Measurements from ENCODE around the gene CCDC85A.

Gene CCDC85A

GRCh38 chr2:56232912-56233311 lies 49.1 kb downstream of the CCDC85A start:
- no peaks in the 10 kb centered on the region for H3K27me3 Mint-ChIP-seq
- no peak overlapping the region for H3K4me3 Mint-ChIP-seq
- no peaks in the 10 kb centered on the region for H3K36me3 Mint-ChIP-seq (ENCODE audit: insufficient read depth)
- no peaks in the 10 kb centered on the region for H3K4me1 Mint-ChIP-seq (ENCODE audit: low read depth in 2 of 2)
- no peak overlapping the region for H3K27ac Mint-ChIP-seq
- ATAC-seq (replicated peaks) (no peak), DNase-seq (no peak)
- peaks cover 10 to 27% of the 10 kb centered on the region in 2 donors for H3K9me3 Mint-ChIP-seq

- H3K4me1 Mint-ChIP-seq (ENCODE audit: low read depth in 2 of 2) = no peaks in the 10 kb centered on the region
- ATAC-seq (replicated peaks) = no peak
- H3K27ac Mint-ChIP-seq = no peak overlapping the region
- peaks cover 6 to 27% of the 10 kb centered on the region in 2 donors for H3K9me3 Mint-ChIP-seq
- no peak overlapping the region for H3K4me3 Mint-ChIP-seq
- no peak for DNase-seq
- H3K36me3 Mint-ChIP-seq (ENCODE audit: insufficient read depth) = no peaks in the 10 kb centered on the region
- H3K27me3 Mint-ChIP-seq = no peaks in the 10 kb centered on the region
These were observed 50.5 kb downstream of the CCDC85A start for GRCh38 chr2:56234241-56234640.

- no peak overlapping the region for H3K4me3 Mint-ChIP-seq
These were observed 55.2 kb downstream of the CCDC85A start for GRCh38 chr2:56239030-56239429.

GRCh38 chr2:56239437-56239836 lies 55.6 kb downstream of the CCDC85A start:
- Mint-ChIP-seq H3K4me3 (no peak overlapping the region), H3K27ac (no peak overlapping the region), H3K4me1 (ENCODE audit: low read depth in 2 of 2) (no peaks in the 10 kb centered on the region), H3K27me3 (no peaks in the 10 kb centered on the region), H3K36me3 (ENCODE audit: insufficient read depth) (no peaks in the 10 kb centered on the region), H3K9me3 (peaks cover 4 to 22% of the 10 kb centered on the region in 2 donors)
- ATAC-seq (replicated peaks) = no peak
- DNase-seq = no peak

More at GRCh38 chr2:56239030-56239429, 55.2 kb downstream of the CCDC85A start:
- DNase-seq = no peak
- H3K27ac Mint-ChIP-seq = no peak overlapping the region
- H3K4me1 Mint-ChIP-seq (ENCODE audit: low read depth in 2 of 2) = no peaks in the 10 kb centered on the region
- ATAC-seq (replicated peaks) = no peak
- H3K9me3 Mint-ChIP-seq = peaks cover 4 to 22% of the 10 kb centered on the region in 2 donors
- no peaks in the 10 kb centered on the region for H3K27me3 Mint-ChIP-seq
- no peaks in the 10 kb centered on the region for H3K36me3 Mint-ChIP-seq (ENCODE audit: insufficient read depth)

- ATAC-seq (replicated peaks) (no peak), DNase-seq (no peak)
- Mint-ChIP-seq H3K4me1 (ENCODE audit: low read depth in 2 of 2) (no peaks in the 10 kb centered on the region), H3K9me3 (peaks cover 5 to 27% of the 10 kb centered on the region in 2 donors), H3K4me3 (no peak overlapping the region), H3K27ac (no peak overlapping the region), H3K27me3 (no peaks in the 10 kb centered on the region), H3K36me3 (ENCODE audit: insufficient read depth) (no peaks in the 10 kb centered on the region)
These were observed 56.4 kb downstream of the CCDC85A start for GRCh38 chr2:56240210-56240609.

GRCh38 chr2:56244506-56244905 lies 60.7 kb downstream of the CCDC85A start:
- H3K36me3 Mint-ChIP-seq (ENCODE audit: insufficient read depth) = no peaks in the 10 kb centered on the region
- H3K4me3 Mint-ChIP-seq = no peak overlapping the region
- ATAC-seq (replicated peaks) (no peak), DNase-seq (no peak)
- peaks cover 6 to 29% of the 10 kb centered on the region in 2 donors for H3K9me3 Mint-ChIP-seq
- H3K4me1 Mint-ChIP-seq (ENCODE audit: low read depth in 2 of 2) = no peaks in the 10 kb centered on the region
- no peak overlapping the region for H3K27ac Mint-ChIP-seq
- H3K27me3 Mint-ChIP-seq = no peaks in the 10 kb centered on the region

- no peaks in the 10 kb centered on the region for H3K4me1 Mint-ChIP-seq (ENCODE audit: low read depth in 2 of 2)
- DNase-seq (no peak), ATAC-seq (replicated peaks) (no peak)
- H3K27ac Mint-ChIP-seq = no peak overlapping the region
- no peaks in the 10 kb centered on the region for H3K27me3 Mint-ChIP-seq
- peaks cover 6 to 32% of the 10 kb centered on the region in 2 donors for H3K9me3 Mint-ChIP-seq
- H3K36me3 Mint-ChIP-seq (ENCODE audit: insufficient read depth) = no peaks in the 10 kb centered on the region
- H3K4me3 Mint-ChIP-seq = no peak overlapping the region
These were observed 61.2 kb downstream of the CCDC85A start for GRCh38 chr2:56244911-56245530.

GRCh38 chr2:56248965-56249742 lies 65.4 kb downstream of the CCDC85A start:
- Mint-ChIP-seq H3K4me1 (ENCODE audit: low read depth in 2 of 2) (no peaks in the 10 kb centered on the region), H3K27ac (no peak overlapping the region), H3K36me3 (ENCODE audit: insufficient read depth) (no peaks in the 10 kb centered on the region), H3K9me3 (peaks cover 16 to 31% of the 10 kb centered on the region in 2 donors), H3K4me3 (no peak overlapping the region), H3K27me3 (no peaks in the 10 kb centered on the region)
- no peak for ATAC-seq (replicated peaks)
- no peak for DNase-seq

- no peaks in the 10 kb centered on the region for H3K27me3 Mint-ChIP-seq
- no peaks in the 10 kb centered on the region for H3K36me3 Mint-ChIP-seq (ENCODE audit: insufficient read depth)
- no peak overlapping the region for H3K27ac Mint-ChIP-seq
- no peak for ATAC-seq (replicated peaks)
- no peak overlapping the region for H3K4me3 Mint-ChIP-seq
- no peak for DNase-seq
- H3K4me1 Mint-ChIP-seq (ENCODE audit: low read depth in 2 of 2) = no peaks in the 10 kb centered on the region
- peaks cover 18 to 25% of the 10 kb centered on the region in 2 donors for H3K9me3 Mint-ChIP-seq
These were observed 66.5 kb downstream of the CCDC85A start for GRCh38 chr2:56250153-56250729.

- no peaks in the 10 kb centered on the region for H3K36me3 Mint-ChIP-seq (ENCODE audit: insufficient read depth)
- no peaks in the 10 kb centered on the region for H3K4me1 Mint-ChIP-seq (ENCODE audit: low read depth in 2 of 2)
- peaks cover 10% of the 10 kb centered on the region in 2 donors for H3K9me3 Mint-ChIP-seq
- no peak overlapping the region for H3K27ac Mint-ChIP-seq
- DNase-seq (no peak), ATAC-seq (replicated peaks) (no peak)
- H3K27me3 Mint-ChIP-seq = no peaks in the 10 kb centered on the region
- no peak overlapping the region for H3K4me3 Mint-ChIP-seq
These were observed 76.6 kb downstream of the CCDC85A start for GRCh38 chr2:56260415-56260814.

- H3K27me3 Mint-ChIP-seq = no peaks in the 10 kb centered on the region
- DNase-seq (no peak), ATAC-seq (replicated peaks) (no peak)
- no peak overlapping the region for H3K27ac Mint-ChIP-seq
- peaks cover 9 to 18% of the 10 kb centered on the region in 2 donors for H3K9me3 Mint-ChIP-seq
- no peaks in the 10 kb centered on the region for H3K36me3 Mint-ChIP-seq (ENCODE audit: insufficient read depth)
- no peak overlapping the region for H3K4me3 Mint-ChIP-seq
- no peaks in the 10 kb centered on the region for H3K4me1 Mint-ChIP-seq (ENCODE audit: low read depth in 2 of 2)
These were observed 78.5 kb downstream of the CCDC85A start for GRCh38 chr2:56262241-56262640.

GRCh38 chr2:56263876-56264275 lies 80.1 kb downstream of the CCDC85A start:
- H3K4me1 Mint-ChIP-seq (ENCODE audit: low read depth in 2 of 2) = no peaks in the 10 kb centered on the region
- ATAC-seq (replicated peaks) (no peak), DNase-seq (no peak)
- no peak overlapping the region for H3K27ac Mint-ChIP-seq
- no peaks in the 10 kb centered on the region for H3K36me3 Mint-ChIP-seq (ENCODE audit: insufficient read depth)
- peaks cover 9 to 18% of the 10 kb centered on the region in 2 donors for H3K9me3 Mint-ChIP-seq
- no peak overlapping the region for H3K4me3 Mint-ChIP-seq
- H3K27me3 Mint-ChIP-seq = no peaks in the 10 kb centered on the region

GRCh38 chr2:56266761-56267414 lies 83.1 kb downstream of the CCDC85A start:
- H3K36me3 Mint-ChIP-seq (ENCODE audit: insufficient read depth) = no peaks in the 10 kb centered on the region
- no peak overlapping the region for H3K4me3 Mint-ChIP-seq
- H3K27me3 Mint-ChIP-seq = no peaks in the 10 kb centered on the region
- DNase-seq (no peak), ATAC-seq (replicated peaks) (no peak)
- H3K9me3 Mint-ChIP-seq = peaks cover 8 to 31% of the 10 kb centered on the region in 2 donors
- no peak overlapping the region for H3K27ac Mint-ChIP-seq
- no peaks in the 10 kb centered on the region for H3K4me1 Mint-ChIP-seq (ENCODE audit: low read depth in 2 of 2)

Data from effector memory CD8-positive, alpha-beta T cell (primary cell).